Stimulated activated CD8-positive, alpha-beta memory T cell treated with anti-CD3 and anti-CD28 coated beads, Interleukin-7, amount 100 ng/mL, for 4 hours (primary cell): Measurements from ENCODE around the gene SEMA6C.

ENCODE experiments used
- DNase-seq, 2 donors: peaks; one replicate each; pipeline ENCODE4 v3.0.0-alpha.2; 2020; ENCODE audit warnings: low read depth in 2 of 2

SEMA6C gene

DNA sequence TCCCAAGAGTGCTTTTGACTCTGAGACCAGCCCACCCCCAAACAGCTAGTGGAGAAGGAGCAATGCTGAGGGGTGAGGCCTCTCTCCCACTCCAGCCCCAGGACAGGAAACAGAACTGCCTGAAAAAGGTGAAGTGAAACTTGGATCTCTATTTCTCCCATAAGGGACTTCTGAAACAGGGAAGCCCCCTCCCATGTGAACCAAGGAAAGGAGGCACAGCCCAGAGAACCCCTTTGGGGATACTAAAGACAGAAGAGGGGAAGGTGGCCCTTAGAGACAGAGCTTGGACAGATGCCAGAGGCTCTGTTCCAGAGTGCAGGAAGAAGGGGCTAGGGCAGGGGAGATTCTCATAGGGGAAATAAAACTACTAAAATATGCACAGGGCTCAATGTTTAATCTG is 12.9 kb upstream of the SEMA6C start:
- DNase-seq, result no peak

- DNase-seq, result no peak
Observed at GRCh38 chr1:151158751-151159251, 12.4 kb upstream of the SEMA6C start.

DNA sequence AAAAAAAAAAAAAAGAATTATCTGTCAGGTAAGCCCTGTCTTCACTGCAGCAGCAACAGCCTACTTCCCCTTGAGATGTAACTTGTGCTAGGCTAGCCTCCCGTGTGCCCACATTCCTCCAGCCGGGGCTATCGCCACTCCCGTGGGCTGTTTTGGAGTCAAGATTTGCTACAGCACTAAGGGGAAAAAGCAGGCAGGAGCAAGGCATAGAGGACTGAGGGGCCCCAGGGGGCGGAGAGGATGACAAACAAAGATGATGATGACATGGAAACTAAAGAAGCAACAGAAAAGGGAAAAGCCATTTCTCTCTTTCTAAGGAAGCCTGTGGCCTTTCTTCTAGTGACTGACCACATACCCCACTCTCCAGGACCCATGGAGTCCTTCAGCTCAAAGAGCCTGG is 11.9 kb upstream of the SEMA6C start:
- DNase-seq, result peak in 1 of 2 donors; percentile 44

- peak; percentile 36 to 37 for DNase-seq
Observed at GRCh38 chr1:151157067-151157531, 10.7 kb upstream of the SEMA6C start.

DNA sequence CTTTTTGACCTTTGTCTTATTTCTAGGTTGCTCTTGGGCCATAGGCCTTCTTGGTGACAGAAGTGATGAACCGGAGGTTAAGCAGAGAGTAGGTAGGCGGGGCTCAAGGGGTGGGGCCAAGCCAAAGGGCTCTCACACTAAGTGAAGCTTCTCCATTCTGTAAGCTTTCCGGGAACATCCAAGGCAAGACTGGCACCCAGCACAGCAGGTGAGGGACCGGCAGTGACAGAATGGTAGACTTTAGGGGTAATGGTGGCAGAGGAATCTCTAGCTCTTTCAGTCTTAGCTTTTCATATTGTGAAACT is 10.0 kb upstream of the SEMA6C start, which contains the start of gene TNFAIP8L2:
TNFAIP8L2 (plus strand) TSS at position 135 of the 305 bp plus-strand sequence. CDS start 2,049 bp downstream, outside the sequence.
- DNase-seq, result peak; percentile 60 to 69

DNA sequence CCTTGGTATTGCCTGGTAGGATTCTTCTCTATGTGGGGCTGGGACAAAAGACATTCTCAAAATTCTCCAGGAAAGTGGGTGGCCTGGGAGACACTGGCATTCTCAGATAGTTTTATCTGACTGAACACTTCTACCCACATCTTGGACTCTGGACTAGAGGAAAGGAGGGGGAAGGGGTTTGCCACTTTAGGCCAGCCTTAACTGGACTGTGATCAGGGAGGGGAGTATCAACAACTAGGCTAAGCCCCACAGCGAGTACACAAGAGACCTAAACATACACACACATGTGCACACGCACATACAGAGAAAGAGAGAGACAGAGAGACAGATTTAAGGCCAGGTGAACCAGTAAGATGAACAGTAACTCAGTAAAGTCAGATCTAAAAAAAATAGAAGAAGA is 1.2 kb upstream of the SEMA6C start:
- no peak for DNase-seq

DNA sequence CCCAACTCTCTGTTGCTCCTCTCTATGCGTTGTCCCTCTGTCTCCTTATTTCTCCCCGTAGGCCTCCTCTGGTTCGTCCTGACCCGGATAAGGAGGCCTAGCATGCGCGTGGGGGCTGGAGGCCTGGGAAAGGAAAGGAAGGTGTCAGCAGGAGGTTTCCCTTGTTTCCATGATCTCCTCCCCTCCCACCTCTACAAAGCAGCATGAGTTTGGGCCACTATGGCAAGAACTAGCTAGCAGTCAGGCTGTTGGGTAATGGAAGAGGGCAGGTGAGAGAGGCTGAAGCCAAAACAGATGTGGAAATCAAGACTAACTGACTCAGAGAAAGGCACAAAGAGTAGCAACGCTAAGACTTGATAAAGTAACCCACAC is 687 bp upstream of the SEMA6C start:
- DNase-seq, result no peak

- DNase-seq, result no peak
Observed at GRCh38 chr1:151146072-151146411, 389 bp downstream of the SEMA6C start.

- DNase-seq, result no peak
Observed at GRCh38 chr1:151145304-151146071, 943 bp downstream of the SEMA6C start.

DNA sequence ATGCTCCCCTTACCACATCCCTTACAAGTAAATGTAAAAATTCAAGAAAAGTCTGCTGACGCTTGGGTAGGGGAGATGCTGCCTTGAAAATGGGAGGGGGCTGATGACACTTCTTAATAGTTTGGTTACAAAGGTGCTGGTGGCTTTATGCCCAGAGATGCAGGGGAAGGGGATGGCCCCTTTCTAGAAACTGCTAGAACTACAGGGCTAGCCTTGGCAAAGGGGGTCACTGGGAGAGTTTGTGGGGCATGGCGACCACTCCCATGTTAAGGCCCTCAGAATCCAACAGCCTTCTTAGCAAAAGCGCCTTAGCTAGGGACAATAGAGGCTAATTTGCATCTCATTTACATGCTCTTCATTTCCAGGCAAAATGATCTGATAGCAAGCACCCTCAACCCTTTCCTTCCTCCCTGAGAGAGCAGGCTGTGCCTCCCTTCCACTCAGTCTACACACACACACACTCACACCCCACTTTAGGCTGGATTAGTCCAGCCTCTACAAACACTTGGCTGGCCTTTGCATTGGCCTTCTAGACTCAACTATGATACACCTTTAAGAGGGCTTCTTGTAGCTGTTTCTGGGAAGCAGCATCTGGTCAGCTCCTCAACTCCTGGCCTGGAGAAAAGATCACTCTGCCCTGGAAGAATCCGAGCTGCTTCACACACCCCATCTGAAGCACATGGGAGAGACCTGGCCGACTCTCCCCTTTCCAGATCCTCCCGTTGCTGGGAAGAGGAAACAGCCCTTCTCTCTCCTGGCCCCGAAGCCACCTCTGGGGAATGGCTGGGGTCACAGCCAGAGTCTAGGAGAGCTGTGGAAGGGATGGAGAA is 1.7 kb downstream of the SEMA6C start:
- DNase-seq, result no peak

GRCh38 chr1:151143986-151144385 is 2.4 kb downstream of the SEMA6C start:
- no peak for DNase-seq

GRCh38 chr1:151143057-151143435 is 3.4 kb downstream of the SEMA6C start:
- no peak for DNase-seq

GRCh38 chr1:151142411-151143056 is 3.9 kb downstream of the SEMA6C start:
- DNase-seq, result no peak

GRCh38 chr1:151137789-151138188 is 8.6 kb downstream of the SEMA6C start:
- no peak for DNase-seq

DNA sequence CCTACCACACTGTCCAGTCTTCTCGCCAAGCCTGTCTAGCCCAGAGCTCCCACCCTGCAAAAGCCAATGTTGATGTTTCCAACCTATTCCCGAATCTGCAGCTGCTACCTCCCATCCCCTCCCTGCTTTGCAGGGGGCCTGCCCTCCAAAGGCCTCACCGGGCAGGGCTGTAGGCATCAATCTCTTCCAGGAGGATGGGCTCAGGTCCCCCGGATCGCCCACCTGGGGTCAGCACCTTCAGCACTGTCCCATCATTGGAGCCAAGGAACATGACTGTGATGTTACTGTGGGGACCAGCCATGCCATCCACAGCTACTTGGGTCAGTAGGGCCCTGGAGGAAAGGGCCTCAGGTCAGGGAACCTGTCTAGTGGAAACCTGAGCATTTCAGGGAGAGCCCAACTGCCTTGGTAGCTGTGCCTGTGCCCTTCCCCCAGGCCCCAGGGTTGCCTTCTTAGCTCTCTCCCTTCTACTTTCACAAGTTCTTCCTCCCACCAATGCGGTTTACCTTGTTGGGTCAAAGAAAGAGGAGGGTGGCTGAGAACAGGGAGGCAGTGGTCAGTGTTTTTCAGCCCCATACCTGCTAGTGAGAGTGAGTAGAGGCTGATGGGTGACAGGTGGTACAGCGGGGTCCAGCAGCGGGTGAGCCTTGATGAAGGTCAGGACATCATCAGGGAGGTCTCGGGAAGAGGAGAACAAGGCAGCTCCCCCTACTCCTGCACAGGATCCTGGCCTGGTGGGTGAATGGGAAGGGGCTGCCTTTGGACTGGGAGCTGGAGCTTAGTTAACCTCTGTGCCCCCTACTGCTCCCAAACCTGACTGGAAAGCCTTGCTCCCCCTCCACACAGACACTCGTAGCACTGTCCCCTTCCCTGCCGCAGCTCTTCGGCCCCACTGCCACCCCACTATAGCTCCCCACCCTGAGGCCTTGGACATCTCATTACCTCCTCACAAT is 10.7 kb downstream of the SEMA6C start:
- DNase-seq, result no peak

GRCh38 chr1:151134991-151135390 is 11.4 kb downstream of the SEMA6C start:
- DNase-seq, result no peak

- DNase-seq, result no peak
Observed at GRCh38 chr1:151134396-151134795, 12.0 kb downstream of the SEMA6C start.

GRCh38 chr1:151133018-151133806 is 13.2 kb downstream of the SEMA6C start:
- DNase-seq, result no peak

DNA sequence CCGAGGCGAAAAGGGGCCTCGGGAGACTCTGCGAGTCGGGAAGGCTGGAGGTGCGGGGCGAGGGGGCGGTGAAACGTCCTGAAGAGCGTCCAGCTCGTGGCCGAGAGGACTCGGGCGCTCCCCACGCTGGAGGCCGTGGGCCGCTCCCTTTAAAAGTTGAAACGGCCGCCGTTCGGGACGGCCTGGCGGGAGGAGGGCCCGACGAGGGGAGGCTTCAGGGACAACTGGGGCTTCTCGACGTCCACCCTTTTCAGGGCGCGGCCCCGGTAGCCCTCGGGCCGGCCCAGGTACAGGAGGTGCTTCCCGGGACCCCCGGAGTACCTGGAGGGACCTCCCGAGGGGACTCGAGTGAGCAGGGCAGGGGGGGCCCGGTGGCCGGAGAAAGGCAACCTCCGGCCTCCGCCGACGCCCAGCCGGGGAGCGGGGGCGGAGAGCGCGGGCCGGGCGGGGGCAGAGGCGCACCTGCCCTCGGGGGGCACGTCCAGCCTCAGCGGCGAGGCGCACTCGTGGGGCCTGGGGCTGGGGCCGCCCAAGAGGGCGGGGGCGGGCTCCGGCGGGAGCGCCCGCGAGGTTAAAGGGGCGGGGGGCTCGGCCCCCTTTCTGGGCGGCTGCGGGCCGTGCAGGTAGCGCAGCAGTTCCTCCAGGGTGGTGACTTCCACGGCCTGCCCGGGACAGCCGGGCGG is 14.0 kb downstream of the SEMA6C start:
- DNase-seq, result no peak
